HepG2 (cell line): ENCODE results near the gene CDKN3. TPM values are rescaled to one million over a fixed set of nuclear protein-coding genes. Genes with fewer than 3 reads are reported as not detected.
A peak's percentile ranks its signal among the peaks of the same experiment; 100 is the strongest.

Experiments
- CBX2 ChIP-seq, 2 experiments: fragments of 200-600 bp in 1 of 2; sonication (generic); formaldehyde crosslinking in 1 of 2; IDR thresholded peaks; 2 replicates each; pipeline versions ENCODE4 v1.7.0 to v1.8.1; 2018 to 2022; ENCODE audit warnings: low read depth in 2 of 2, low read length in 1 of 2, mild to moderate bottlenecking in 1 of 2, missing genetic modification reagents in 1 of 2
- HOMEZ ChIP-seq: IDR thresholded peaks from 2 replicates; pipeline ENCODE4 v1.6.1; 2016; ENCODE audit warnings: low read depth
- MLLT10 ChIP-seq: sonication (generic); formaldehyde crosslinking; IDR thresholded peaks from 2 replicates; pipeline ENCODE4 v1.4.0; 2020; ENCODE audit warnings: missing genetic modification reagents
- MTF1 ChIP-seq: sonication (generic); formaldehyde crosslinking; IDR thresholded peaks from 2 replicates; pipeline ENCODE4 v1.5.0; 2020; ENCODE audit warnings: missing genetic modification reagents
- MZF1 ChIP-seq: sonication (generic); formaldehyde crosslinking; IDR thresholded peaks from 2 replicates; pipeline ENCODE4 v1.8.1; 2023; ENCODE audit warnings: mild to moderate bottlenecking, missing genetic modification reagents, borderline replicate concordance
- NR1H2 ChIP-seq: sonication (generic); formaldehyde crosslinking; IDR thresholded peaks from 2 replicates; pipeline ENCODE4 v1.8.1; 2022; ENCODE audit warnings: low read depth, missing genetic modification reagents, borderline replicate concordance
- PHF21A ChIP-seq: sonication (generic); formaldehyde crosslinking; IDR thresholded peaks from 2 replicates; pipeline ENCODE4 v1.5.0; 2020; ENCODE audit warnings: mild to moderate bottlenecking, missing genetic modification reagents
- SNAPC2 ChIP-seq: sonication (generic); formaldehyde crosslinking; IDR thresholded peaks from 2 replicates; pipeline ENCODE4 v1.8.1; 2022; ENCODE audit warnings: mild to moderate bottlenecking, missing genetic modification reagents
- SOX5 ChIP-seq: IDR thresholded peaks from 2 replicates; pipeline ENCODE4 v1.6.1; 2016; ENCODE audit warnings: borderline replicate concordance
- SRSF4 ChIP-seq: fragments of 200-400 bp; formaldehyde crosslinking; IDR thresholded peaks from one replicate; pipeline ENCODE4 v1.6.1; 2018; ENCODE audit warnings: mild to moderate bottlenecking, low read depth, low read length, moderate library complexity; ENCODE audit not compliant: poor library complexity, severe bottlenecking
- TAF15 ChIP-seq: fragments of 200-400 bp; formaldehyde crosslinking; IDR thresholded peaks from one replicate; pipeline ENCODE4 v1.6.1; 2018; ENCODE audit warnings: mild to moderate bottlenecking, low read depth, low read length; ENCODE audit not compliant: poor library complexity, severe bottlenecking
- TCF7L2 ChIP-seq: IDR thresholded peaks from 2 replicates; pipeline ENCODE4 v1.6.1; 2011; ENCODE audit warnings: mild to moderate bottlenecking, low read depth, low read length, moderate library complexity
- TRIM24 ChIP-seq: sonication (generic); formaldehyde crosslinking; IDR thresholded peaks from 2 replicates; pipeline ENCODE4 v1.8.0; 2022; ENCODE audit warnings: mild to moderate bottlenecking, missing genetic modification reagents
- ZBED4 ChIP-seq: sonication (generic); formaldehyde crosslinking; IDR thresholded peaks from 2 replicates; pipeline ENCODE4 v1.4.0; 2020; ENCODE audit warnings: missing genetic modification reagents, borderline replicate concordance
- ZFYVE20 ChIP-seq: sonication (generic); formaldehyde crosslinking; IDR thresholded peaks from 2 replicates; pipeline ENCODE4 v1.8.0; 2023; ENCODE audit warnings: low read depth, mild to moderate bottlenecking, moderate library complexity, missing genetic modification reagents, borderline replicate concordance
- ZHX1 ChIP-seq: sonication (generic); formaldehyde crosslinking; IDR thresholded peaks from 2 replicates; pipeline ENCODE4 v1.8.1; 2022; ENCODE audit warnings: low read depth, mild to moderate bottlenecking, missing genetic modification reagents
- ZMYM4 ChIP-seq: sonication (generic); formaldehyde crosslinking; IDR thresholded peaks from 2 replicates; pipeline ENCODE4 v1.8.1; 2023; ENCODE audit warnings: mild to moderate bottlenecking, missing genetic modification reagents
- ZNF24 ChIP-seq: fragments of 450-650 bp; IDR thresholded peaks from 2 replicates; pipeline ENCODE4 v1.6.1; 2017; ENCODE audit warnings: antibody characterized with exemption, mild to moderate bottlenecking
- ZNF260 ChIP-seq: sonication (generic); formaldehyde crosslinking; IDR thresholded peaks from 2 replicates; pipeline ENCODE4 v1.4.0; 2020; ENCODE audit warnings: missing genetic modification reagents, low read depth, mild to moderate bottlenecking, borderline replicate concordance
- ZNF790 ChIP-seq: sonication (generic); formaldehyde crosslinking; IDR thresholded peaks from 2 replicates; pipeline ENCODE4 v1.8.0; 2022; ENCODE audit warnings: missing genetic modification reagents, mild to moderate bottlenecking, borderline replicate concordance
- ZNF879 ChIP-seq: sonication (generic); formaldehyde crosslinking; IDR thresholded peaks from 2 replicates; pipeline ENCODE4 v1.8.1; 2023; ENCODE audit warnings: missing genetic modification reagents
- polyA plus RNA-seq, 8 experiments: library from polyadenylated mRNA; depleted of rRNA in 3 of 8; stranded (reverse) in 7 of 8; unstranded in 1 of 8; fragments of >200 nt; fragmentation: Illumina TruSeq in 4 of 8; extraction: Trizol in 4 of 8; gene quantifications; 2 replicates each; pipeline versions ENCODE4 v1.2.1 to v1.2.3, GENCODE V29; 2011 to 2016; ENCODE audit warnings: low read depth in 4 of 8, missing spikeins in 1 of 8, mixed read lengths in 1 of 8; ENCODE audit not compliant: insufficient read depth in 1 of 8
- total RNA-seq, 5 experiments: library from RNA; depleted of rRNA; stranded (reverse); fragments of >200 nt; fragmentation: Illumina TruSeq; extraction: Trizol; gene quantifications; 2 replicates each; pipeline ENCODE4 v1.2.3, GENCODE V29; 2016; ENCODE audit warnings: low read depth in 1 of 5

CDKN3 gene
- total and polyA plus RNA-seq, 2 of the 13 experiments (the other 11 are each of a cell fraction or from before 2014, with no cell fraction given), result 63.0 to 88.9 TPM

GRCh38 chr14:54451121-54451601 is 54.4 kb downstream of the CDKN3 start (continued):
- TF ChIP-seq SRSF4, result no peak
- TF ChIP-seq MZF1 (CRISPR knock-in tag), result no peak
- TF ChIP-seq PHF21A (CRISPR knock-in tag), result no peak
- no peak for TF ChIP-seq TAF15
- TF ChIP-seq SNAPC2 (CRISPR knock-in tag), result no peak
- no peak for TF ChIP-seq ZNF24
- no peak for TF ChIP-seq ZNF790 (CRISPR knock-in tag)
- TF ChIP-seq SOX5 (CRISPR knock-in tag), result peak; percentile 38; the same call in 1 of the 2 replicates
- TF ChIP-seq ZNF260 (CRISPR knock-in tag), result no peak
- no peak for TF ChIP-seq HOMEZ
- no peak for TF ChIP-seq MTF1 (CRISPR knock-in tag)
- no peak for TF ChIP-seq ZBED4 (CRISPR knock-in tag)
- TF ChIP-seq CBX2 (IDR thresholded peaks at IDR 0.05; ENCODE audit: low read depth, low read length), result no peak
- TF ChIP-seq CBX2 (CRISPR knock-in tag; IDR thresholded peaks at IDR 0.05; ENCODE audit: low read depth), result no peak
- TF ChIP-seq NR1H2, result no peak
- TF ChIP-seq ZMYM4 (CRISPR knock-in tag), result peak; percentile 45
- no peak for TF ChIP-seq ZFYVE20 (CRISPR knock-in tag)
- TF ChIP-seq MLLT10 (CRISPR knock-in tag), result no peak
- TF ChIP-seq TCF7L2, result no peak
- TF ChIP-seq TRIM24 (CRISPR knock-in tag), result no peak
- no peak for TF ChIP-seq ZNF879 (CRISPR knock-in tag)
- TF ChIP-seq ZHX1 (CRISPR knock-in tag), result no peak
